ENCODE measurements around the gene TICAM1. TPM values are rescaled to one million over a fixed set of nuclear protein-coding genes. Genes with fewer than 3 reads are reported as not detected.
"Not testable (repeated sequence)": the region's sequence is repeated elsewhere in the genome, so short reads cannot be mapped to it uniquely, and the experiment has no call there.

Gene TICAM1
- total RNA-seq, 4 donors from 2014 or later, result 16.5 to 28.3 (median 20.3) TPM

DNA sequence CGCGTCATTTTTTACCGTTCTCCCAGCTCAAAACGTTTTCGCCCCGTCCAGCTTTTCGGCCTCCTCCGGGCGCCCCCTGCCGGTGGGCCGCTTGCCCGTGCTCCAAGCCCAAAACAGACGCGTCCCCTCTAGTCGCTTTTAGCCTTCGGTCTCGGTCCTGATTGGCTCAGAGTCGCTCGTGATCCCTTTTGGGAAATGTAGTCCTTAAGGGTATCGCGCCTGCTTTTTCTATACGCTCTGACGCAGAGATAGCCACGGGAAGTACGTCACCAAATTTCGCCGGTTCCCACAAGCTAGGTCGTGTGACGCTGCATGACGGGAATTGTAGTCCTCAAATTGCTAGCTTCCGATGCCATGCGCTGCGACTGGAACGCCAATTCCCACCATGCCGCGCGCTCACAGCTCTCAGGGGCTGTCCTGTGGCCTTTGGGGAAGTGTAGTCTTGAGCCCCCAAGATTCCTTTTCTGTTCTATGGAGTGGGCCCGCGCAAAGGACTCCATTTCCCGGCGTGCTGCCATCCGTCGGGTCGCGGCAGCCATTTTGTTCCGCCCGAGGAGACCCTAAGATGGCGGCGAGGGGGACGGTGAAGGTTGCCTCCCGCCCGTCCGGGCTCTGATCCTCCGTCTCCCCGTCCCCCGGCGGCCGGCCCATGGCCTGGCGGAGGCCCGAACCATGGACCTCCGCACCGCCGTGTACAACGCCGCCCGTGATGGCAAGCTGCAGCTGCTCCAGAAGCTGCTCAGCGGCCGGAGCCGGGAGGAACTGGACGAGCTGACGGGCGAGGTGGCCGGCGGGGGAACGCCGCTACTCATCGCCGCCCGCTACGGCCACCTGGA lies 40.1 kb downstream of the TICAM1 start, which contains the start of gene FEM1A:
Gene FEM1A, plus strand, starts transcription at position 552 of the 836 bp plus-strand sequence. Its CDS starts 121 bp downstream, at position 673.
- Histone ChIP-seq H3K27ac (peak within 1 kb of the TSS; percentile 93), H3K9me3 (no peaks in the 10 kb centered on the region), H3K4me3 (peak within 1 kb of the TSS; percentile 95), H3K36me3 (peaks cover 25% of the 10 kb centered on the region), H3K4me1 (peaks cover 43% of the 10 kb centered on the region), H3K27me3 (no peaks in the 10 kb centered on the region)
- WGBS, result 1% methylated on average over 47 of the region's 80 CpGs
- DNase-seq (ENCODE audit: low spot score in 2 of 2), result peak; percentile 99 to 100
- TF ChIP-seq CTCF (IDR thresholded peaks at IDR 0.05) (peak; percentile 98 to 99), EP300 (IDR thresholded peaks at IDR 0.05) (no peak), POLR2AphosphoS5 (IDR thresholded peaks at IDR 0.05) (peak in 2 of 3 donors; percentile 28 to 96), POLR2A (IDR thresholded peaks at IDR 0.05) (peak in 1 of 2 donors; percentile 70)

GRCh38 chr19:4786412-4787016 lies 45.0 kb downstream of the TICAM1 start:
- H3K9me3 ChIP-seq; DNase-seq (ENCODE audit: low spot score in 2 of 2); H3K27me3 ChIP-seq; H3K36me3 ChIP-seq; H3K4me3 ChIP-seq; H3K27ac ChIP-seq; H3K4me1 ChIP-seq: not testable (repeated sequence)
- WGBS, result 87% methylated on average over 5 of the region's 6 CpGs

DNA sequence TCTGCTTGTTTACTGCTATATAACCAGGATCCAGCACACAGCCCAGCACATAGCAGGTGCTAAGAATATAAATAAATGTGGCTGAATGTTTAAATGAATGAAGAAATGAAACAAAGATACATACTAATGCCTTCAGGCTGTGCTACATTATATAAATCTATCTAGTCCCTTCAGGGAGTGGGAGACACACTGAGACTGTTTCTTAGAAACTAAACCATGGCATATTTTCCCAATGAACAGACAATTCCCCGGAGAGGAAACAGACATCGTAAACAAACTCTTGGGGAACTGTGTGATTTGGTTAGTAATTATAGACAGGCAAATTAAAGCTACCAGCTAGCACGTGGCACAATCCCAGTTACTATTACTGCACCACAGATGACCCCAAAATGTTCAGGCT lies 49.7 kb downstream of the TICAM1 start:
- no peaks in the 10 kb centered on the region for H3K36me3 ChIP-seq
- H3K27me3 ChIP-seq, result peaks cover 7% of the 10 kb centered on the region
- H3K4me1 ChIP-seq, result no peaks in the 10 kb centered on the region
- H3K27ac ChIP-seq, result no peak overlapping the region
- no peak for DNase-seq (ENCODE audit: low spot score in 2 of 2)
- 52% methylated on average over 3 of the region's 3 CpGs for WGBS
- H3K4me3 ChIP-seq, result no peak overlapping the region
- no peaks in the 10 kb centered on the region for H3K9me3 ChIP-seq
- no peak for TF ChIP-seq POLR2AphosphoS5 (IDR thresholded peaks at IDR 0.05)
- no peak for TF ChIP-seq EP300 (IDR thresholded peaks at IDR 0.05)
- no peak for TF ChIP-seq CTCF (IDR thresholded peaks at IDR 0.05)
- no peak for TF ChIP-seq POLR2A (IDR thresholded peaks at IDR 0.05)

DNA sequence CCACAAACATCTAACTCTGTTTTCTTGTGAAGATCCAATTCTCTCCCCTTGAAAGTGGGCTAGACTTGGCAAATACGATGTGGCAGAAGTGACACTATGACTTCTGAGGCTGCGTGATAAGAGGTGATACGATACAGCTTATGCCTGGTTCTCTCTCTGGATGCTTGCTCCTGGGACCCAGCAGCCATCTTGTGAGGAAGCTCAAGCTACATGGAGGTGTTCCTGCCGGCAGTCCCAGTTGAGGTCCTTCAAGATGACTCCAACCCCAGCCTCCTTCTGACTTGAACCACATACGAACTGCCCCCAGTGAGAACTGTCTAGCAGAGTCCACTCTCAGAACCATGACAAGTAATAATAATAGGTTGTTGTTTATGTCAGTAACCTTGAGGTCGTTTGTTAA lies 50.7 kb downstream of the TICAM1 start:
- TF ChIP-seq EP300 (IDR thresholded peaks at IDR 0.05) (no peak), CTCF (IDR thresholded peaks at IDR 0.05) (no peak), POLR2A (IDR thresholded peaks at IDR 0.05) (no peak), POLR2AphosphoS5 (IDR thresholded peaks at IDR 0.05) (no peak)
- Histone ChIP-seq H3K9me3 (no peaks in the 10 kb centered on the region), H3K4me1 (no peaks in the 10 kb centered on the region), H3K27me3 (peaks cover 12% of the 10 kb centered on the region), H3K4me3 (no peak overlapping the region), H3K27ac (no peak overlapping the region), H3K36me3 (no peaks in the 10 kb centered on the region)
- WGBS, result 85% methylated on average over 6 of the region's 6 CpGs
- no peak for DNase-seq (ENCODE audit: low spot score in 2 of 2)

DNA sequence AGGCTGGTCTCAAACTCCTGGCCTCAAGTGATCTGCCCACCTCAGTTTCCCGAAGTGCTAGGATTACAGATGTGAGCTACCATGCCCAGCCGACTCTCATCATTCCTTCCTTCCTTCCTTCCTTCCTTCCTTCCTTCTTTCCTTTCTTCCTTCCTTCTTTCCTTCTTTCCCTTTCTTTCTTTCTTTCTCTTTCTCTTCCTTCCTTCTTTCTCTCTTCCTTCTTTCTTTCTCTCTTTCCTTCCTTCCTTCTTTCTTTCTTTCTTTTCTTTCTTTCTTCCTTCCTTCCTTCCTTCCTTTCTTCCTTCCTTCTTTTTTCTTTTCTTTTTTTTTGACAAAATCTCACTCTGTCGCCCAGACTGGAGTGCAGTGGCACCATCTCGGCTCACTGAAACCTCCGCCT lies 53.4 kb downstream of the TICAM1 start:
- not testable (repeated sequence) for H3K27me3 ChIP-seq; H3K4me1 ChIP-seq; H3K27ac ChIP-seq; H3K9me3 ChIP-seq; DNase-seq (ENCODE audit: low spot score in 2 of 2); H3K4me3 ChIP-seq; H3K36me3 ChIP-seq
- 79% methylated on average over 5 of the region's 5 CpGs for WGBS

DNA sequence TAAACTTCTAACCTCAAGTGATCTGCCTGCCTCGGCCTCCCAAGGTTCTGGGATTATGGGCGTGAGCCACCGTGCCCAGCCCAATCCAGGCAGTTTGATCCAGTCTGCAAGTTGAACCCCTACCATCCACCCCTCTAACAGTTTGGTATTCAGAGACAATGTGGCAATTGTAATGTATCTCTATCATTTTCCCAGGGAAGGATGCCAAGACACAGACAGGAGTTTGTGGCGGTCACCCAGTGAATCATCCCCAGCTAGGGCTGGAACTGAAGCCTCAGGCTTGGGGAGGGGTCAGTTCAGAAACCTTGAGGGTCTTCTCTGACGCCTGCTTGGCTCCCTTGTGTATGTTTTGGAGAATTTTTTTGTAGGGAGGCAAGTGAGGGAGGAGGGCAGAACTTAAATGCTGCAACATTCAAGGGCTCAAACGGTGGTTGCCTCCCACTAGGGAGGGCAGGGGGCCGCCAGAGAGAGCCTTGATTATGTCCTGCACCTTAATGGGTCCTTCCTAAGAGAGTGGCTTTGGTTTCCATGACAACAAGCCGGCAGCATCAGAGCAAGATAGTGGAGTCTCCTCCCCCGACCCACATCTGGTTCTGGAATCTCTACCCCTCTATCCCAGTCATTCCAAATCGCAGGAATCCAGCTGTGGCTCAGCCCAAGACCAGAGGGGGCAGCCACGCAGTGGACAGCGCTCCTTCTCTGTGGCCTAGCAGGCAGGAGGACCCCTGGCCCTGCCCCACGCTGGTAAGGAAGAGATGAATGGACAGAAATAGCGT lies 54.9 kb downstream of the TICAM1 start:
- H3K4me1 ChIP-seq, result no peaks in the 10 kb centered on the region
- no peaks in the 10 kb centered on the region for H3K9me3 ChIP-seq
- H3K27ac ChIP-seq, result no peak overlapping the region
- H3K27me3 ChIP-seq, result peaks cover 14% of the 10 kb centered on the region
- no peaks in the 10 kb centered on the region for H3K36me3 ChIP-seq
- H3K4me3 ChIP-seq, result no peak overlapping the region
- DNase-seq (ENCODE audit: low spot score in 2 of 2), result no peak
- TF ChIP-seq CTCF (IDR thresholded peaks at IDR 0.05), result no peak
- TF ChIP-seq POLR2AphosphoS5 (IDR thresholded peaks at IDR 0.05), result no peak
- TF ChIP-seq POLR2A (IDR thresholded peaks at IDR 0.05), result no peak
- WGBS, result 50% methylated on average over 14 of the region's 14 CpGs

Data from suprapubic skin (tissue), 4 donors.